HEK293 (cell line): ENCODE data around the gene ERP44.

Experiments used
- CTCF ChIA-PET: fragments of 350-600 bp; formaldehyde crosslinking; extraction: SDS; loops from one replicate; lab custom pipeline; 2021; ENCODE audit warnings: antibody characterized with exemption; lab: Yijun Ruan, JAX
- POLR2A ChIA-PET: fragments of 300-600 bp; formaldehyde crosslinking; extraction: SDS; loops from one replicate; lab custom pipeline; 2020; ENCODE audit warnings: antibody characterized with exemption, inconsistent platforms; lab: Yijun Ruan, JAX
- H3K27ac ChIP-seq: fragments of 200-500 bp; sonication (Bioruptor generic); 2 replicates; pipeline ENCODE4 v1.5.1; 2014; ENCODE audit warnings: low read depth, low read length, control low read depth, inconsistent platforms; ENCODE audit errors: extremely low read depth
- H3K36me3 ChIP-seq, 2 experiments: fragments of 200-500 bp in 1 of 2; sonication (Bioruptor generic) in 1 of 2; 1 replicate in 1 of 2; 2 replicates in 1 of 2; pipeline ENCODE4 v1.5.1; 2014 to 2017; ENCODE audit warnings: inconsistent platforms in 2 of 2, low read length in 2 of 2; ENCODE audit not compliant: control insufficient read depth in 2 of 2, insufficient read depth in 1 of 2
- H3K4me1 ChIP-seq: fragments of 200-500 bp; sonication (Bioruptor generic); 2 replicates; pipeline ENCODE4 v1.5.1; 2014; ENCODE audit warnings: mild to moderate bottlenecking, low read length, inconsistent platforms; ENCODE audit not compliant: control insufficient read depth, insufficient read depth
- H3K4me3 ChIP-seq: 2 replicates; pipeline ENCODE4 v1.5.1; 2011; ENCODE audit warnings: low read depth, mild to moderate bottlenecking, control low read depth, low read length, moderate library complexity
- H3K9me3 ChIP-seq: fragments of 200-500 bp; sonication (Bioruptor generic); 2 replicates; pipeline ENCODE4 v1.5.1; 2014; ENCODE audit warnings: low read depth, low read length, inconsistent platforms; ENCODE audit not compliant: control insufficient read depth, insufficient read depth
- ELK4 ChIP-seq: IDR thresholded peaks from 2 replicates; pipeline ENCODE4 v1.6.1; 2011; ENCODE audit warnings: mild to moderate bottlenecking, low read depth, low read length, borderline replicate concordance
- PRDM6 ChIP-seq: fragments of 450-650 bp; formaldehyde crosslinking; IDR thresholded peaks from 2 replicates; pipeline ENCODE4 v1.5.1; 2017; ENCODE audit warnings: missing biosample characterization, missing genetic modification characterization
- TCF7L2 ChIP-seq: IDR thresholded peaks from 2 replicates; pipeline ENCODE4 v1.6.1; 2011; ENCODE audit warnings: low read depth, mild to moderate bottlenecking, inconsistent platforms, low read length, moderate library complexity, borderline replicate concordance
- ZNF19 ChIP-seq: fragments of 450-650 bp; formaldehyde crosslinking; IDR thresholded peaks from 2 replicates; pipeline ENCODE4; 2016; ENCODE audit warnings: missing biosample characterization, missing genetic modification characterization, low read depth
- ZNF248 ChIP-seq: fragments of 450-650 bp; formaldehyde crosslinking; IDR thresholded peaks from 2 replicates; pipeline ENCODE4 v1.5.1; 2017; ENCODE audit warnings: missing biosample characterization, missing genetic modification characterization
- ZNF324 ChIP-seq: fragments of 450-650 bp; formaldehyde crosslinking; IDR thresholded peaks from 2 replicates; pipeline ENCODE4 v1.5.1; 2016; ENCODE audit warnings: missing biosample characterization, missing genetic modification characterization
- ZNF423 ChIP-seq: fragments of 450-650 bp; formaldehyde crosslinking; IDR thresholded peaks from 2 replicates; pipeline ENCODE4 v1.5.1; 2016; ENCODE audit warnings: missing biosample characterization, missing genetic modification characterization
- ZNF426 ChIP-seq: fragments of 450-650 bp; formaldehyde crosslinking; IDR thresholded peaks from 2 replicates; pipeline ENCODE4 v1.5.1; 2017; ENCODE audit warnings: missing biosample characterization, missing genetic modification characterization, mild to moderate bottlenecking, inconsistent platforms, moderate library complexity
- ZNF473 ChIP-seq: fragments of 450-650 bp; formaldehyde crosslinking; IDR thresholded peaks from 2 replicates; pipeline ENCODE4 v1.5.1; 2017; ENCODE audit warnings: missing biosample characterization, missing genetic modification characterization
- ZNF513 ChIP-seq: fragments of 450-650 bp; IDR thresholded peaks from 2 replicates; pipeline ENCODE4 v1.5.1; 2018; ENCODE audit warnings: missing biosample characterization, missing genetic modification characterization
- ZNF561 ChIP-seq: fragments of 450-650 bp; IDR thresholded peaks from 2 replicates; pipeline ENCODE4 v1.5.1; 2018; ENCODE audit warnings: missing biosample characterization, missing genetic modification characterization, borderline replicate concordance
- ZNF585B ChIP-seq: fragments of 450-650 bp; formaldehyde crosslinking; IDR thresholded peaks from 2 replicates; pipeline ENCODE4 v1.5.1; 2016; ENCODE audit warnings: missing biosample characterization, missing genetic modification characterization
- ZNF629 ChIP-seq: fragments of 450-650 bp; formaldehyde crosslinking; IDR thresholded peaks from 2 replicates; pipeline ENCODE4 v1.5.1; 2017; ENCODE audit warnings: missing biosample characterization, missing genetic modification characterization
- ZNF664 ChIP-seq: fragments of 450-650 bp; formaldehyde crosslinking; IDR thresholded peaks from 2 replicates; pipeline ENCODE4 v1.5.1; 2016; ENCODE audit warnings: missing biosample characterization, missing genetic modification characterization
- ZSCAN18 ChIP-seq: fragments of 450-650 bp; formaldehyde crosslinking; IDR thresholded peaks from 2 replicates; pipeline ENCODE4 v1.5.1; 2016; ENCODE audit warnings: missing biosample characterization, missing genetic modification characterization
- TF ChIP-seq, protein P1 (sequence below): fragments of 450-650 bp; formaldehyde crosslinking; IDR thresholded peaks from 2 replicates; pipeline ENCODE4 v1.5.1; 2016; ENCODE audit warnings: missing biosample characterization, missing genetic modification characterization

ERP44 gene

GRCh38 chr9:99980598-99980997, 118.2 kb downstream of the ERP44 start:
- CTCF ChIA-PET: no interaction called here
- Histone ChIP-seq H3K4me3 (no peak overlapping the region), H3K9me3 (no peaks in the 10 kb centered on the region), H3K27ac (no peak overlapping the region), H3K36me3 (peaks cover 0 to 20% of the 10 kb centered on the region in 2 experiments; a peak in 2 of 3 replicates), H3K4me1 (no peaks in the 10 kb centered on the region)
- POLR2A ChIA-PET: no interaction called here
- TF ChIP-seq PRDM6 (tag by site-specific recombination) (no peak), TCF7L2 (no peak), ZNF473 (tag by site-specific recombination) (no peak)

DNA sequence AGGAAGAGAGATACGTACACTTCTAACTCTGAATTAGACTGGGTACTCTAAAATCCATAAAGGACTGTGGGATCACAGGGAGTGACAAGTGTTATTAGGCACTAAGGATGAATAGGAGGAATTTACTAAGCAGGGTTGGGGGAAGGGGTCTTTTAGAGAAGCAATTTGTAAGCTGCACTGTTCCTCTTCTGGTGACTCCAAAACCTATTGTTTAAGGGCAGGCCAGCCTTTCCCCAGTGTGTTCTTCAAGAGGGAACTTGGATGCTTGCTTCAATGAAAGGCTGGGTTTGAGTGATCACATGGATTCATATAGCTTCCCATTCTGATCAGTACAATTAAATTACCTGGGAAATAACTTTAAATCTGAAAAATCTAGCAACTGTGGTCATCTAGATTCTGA, 120.6 kb downstream of the ERP44 start:
- ChIA-PET CTCF (interaction anchor here (0.7 to 1.2 kb wide), 2 partner anchors 19 to 36 kb away, joined by 3 to 7 read pairs; no protein-coding TSS in a partner anchor), POLR2A (no interaction called here)
- peaks cover 0 to 14% of the 10 kb centered on the region in 2 experiments; a peak in 1 of 3 replicates for H3K36me3 ChIP-seq

More for the DNA sequence above, 120.6 kb downstream of the ERP44 start:
- Histone ChIP-seq H3K4me1 (no peaks in the 10 kb centered on the region), H3K4me3 (no peak overlapping the region), H3K27ac (no peak overlapping the region), H3K9me3 (no peaks in the 10 kb centered on the region)
- TF ChIP-seq ZNF423 (tag by site-specific recombination): no peak
- no peak for TF ChIP-seq ZNF664 (tag by site-specific recombination)
- no peak for TF ChIP-seq ZNF248 (tag by site-specific recombination)
- no peak for TF ChIP-seq ZNF585B (tag by site-specific recombination)
- TF ChIP-seq ZSCAN18 (tag by site-specific recombination): no peak
- TF ChIP-seq ZNF629 (tag by site-specific recombination): no peak
- TF ChIP-seq ZNF513: no peak
- TF ChIP-seq ELK4: no peak
- TF ChIP-seq ZNF19: no peak
- TF ChIP-seq ZNF426 (tag by site-specific recombination): no peak
- TF ChIP-seq, protein P1, sequence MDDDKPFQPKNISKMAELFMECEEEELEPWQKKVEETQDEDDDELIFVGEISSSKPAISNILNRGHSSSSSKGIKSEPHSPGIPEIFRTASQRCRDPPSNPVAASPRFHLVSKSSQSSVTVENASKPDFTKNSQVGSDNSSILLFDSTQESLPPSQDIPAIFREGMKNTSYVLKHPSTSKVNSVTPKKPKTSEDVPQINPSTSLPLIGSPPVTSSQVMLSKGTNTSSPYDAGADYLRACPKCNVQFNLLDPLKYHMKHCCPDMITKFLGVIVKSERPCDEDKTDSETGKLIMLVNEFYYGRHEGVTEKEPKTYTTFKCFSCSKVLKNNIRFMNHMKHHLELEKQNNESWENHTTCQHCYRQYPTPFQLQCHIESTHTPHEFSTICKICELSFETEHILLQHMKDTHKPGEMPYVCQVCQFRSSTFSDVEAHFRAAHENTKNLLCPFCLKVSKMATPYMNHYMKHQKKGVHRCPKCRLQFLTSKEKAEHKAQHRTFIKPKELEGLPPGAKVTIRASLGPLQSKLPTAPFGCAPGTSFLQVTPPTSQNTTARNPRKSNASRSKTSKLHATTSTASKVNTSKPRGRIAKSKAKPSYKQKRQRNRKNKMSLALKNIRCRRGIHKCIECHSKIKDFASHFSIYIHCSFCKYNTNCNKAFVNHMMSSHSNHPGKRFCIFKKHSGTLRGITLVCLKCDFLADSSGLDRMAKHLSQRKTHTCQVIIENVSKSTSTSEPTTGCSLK (tag by site-specific recombination): no peak
- TF ChIP-seq ZNF324 (tag by site-specific recombination): no peak
- TF ChIP-seq ZNF561: no peak
